ENCODE measurements around the gene ZAP70. TPM values are rescaled to one million over a fixed set of nuclear protein-coding genes. Genes with fewer than 3 reads are reported as not detected.

Gene ZAP70
- total RNA-seq, 4 donors from 2014 or later, result 1.1 to 1.6 (median 1.4) TPM

Other genes starting within 250 kb of the ZAP70 start
- gene ANKRD36B, start 123.7 kb upstream of the ZAP70 start, total RNA-seq, result 10 to 100 TPM; 11.0 to 33.1 (median 12.6) TPM
- 100 to 1,000 TPM; 206 to 427 (median 359) TPM for gene COX5B, start 67.5 kb upstream of the ZAP70 start, total RNA-seq
- 10 to 100 TPM; 47.3 to 82.3 (median 78.4) TPM for gene ACTR1B, start 49.5 kb upstream of the ZAP70 start, total RNA-seq
- gene C2orf92, start 43.9 kb upstream of the ZAP70 start, total RNA-seq, result 10 to 100 TPM in 2 of 4 donors, 1 to 10 TPM in 2; 5.0 to 20.2 (median 13.4) TPM